HT-29 (cell line): ENCODE data around the gene COTL1. TPM values are rescaled to one million over a fixed set of nuclear protein-coding genes. Genes with fewer than 3 reads are reported as not detected.

Experiments used
- DNase-seq: peaks from one replicate; pipeline ENCODE4 v3.0.0-alpha.2; 2015; ENCODE audit warnings: low spot score
- total RNA-seq: library from RNA; depleted of rRNA; stranded (reverse); fragments of >200 nt; shearing (Covaris generic); gene quantifications from 2 replicates; pipeline ENCODE4 v1.2.3, GENCODE V29; 2014

Gene COTL1
- total RNA-seq, 1 experiment from 2014 or later, result 105 TPM

DNA sequence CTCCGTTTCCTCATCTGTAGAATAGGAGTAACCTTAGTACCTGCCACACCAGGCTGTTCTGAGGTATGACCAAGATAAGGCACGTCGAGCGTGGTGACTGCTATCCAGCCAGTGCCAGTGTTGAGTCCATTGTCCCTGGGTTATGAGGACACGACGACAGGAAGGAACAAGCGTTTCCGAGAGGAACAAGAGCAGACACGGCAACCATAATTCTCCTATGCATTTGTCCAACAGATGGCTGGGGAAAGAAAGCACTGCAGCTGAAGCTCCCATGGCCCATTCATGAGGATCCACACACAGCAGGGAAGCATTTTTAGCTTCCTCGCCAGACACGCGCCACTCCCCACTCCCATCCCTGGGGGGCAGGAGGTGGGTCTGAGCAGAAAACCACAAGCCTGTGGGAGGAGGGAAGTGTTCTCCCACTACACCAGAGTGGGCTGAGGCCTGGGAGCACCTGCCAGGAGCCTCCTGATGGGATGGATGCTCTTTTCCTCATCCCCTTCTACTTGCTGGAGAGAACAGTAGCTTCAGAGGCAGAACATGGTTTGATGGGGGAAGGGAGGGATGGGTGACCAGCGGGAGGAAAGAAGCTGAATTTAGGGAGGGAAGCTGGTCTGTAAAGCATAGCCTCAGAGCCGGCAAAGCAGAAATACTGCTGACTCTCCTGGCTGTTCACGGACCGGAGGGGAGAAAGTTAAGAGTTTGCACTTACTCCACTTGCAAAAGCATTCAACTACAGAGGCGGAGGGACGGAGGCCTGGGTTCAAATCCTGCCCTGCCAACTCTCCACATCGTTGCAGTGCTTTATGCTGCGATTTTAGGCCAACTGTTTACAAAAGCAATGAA is 2.7 kb downstream of the COTL1 start:
- DNase-seq, result no peak

GRCh38 chr16:84614623-84614967 is 3.3 kb downstream of the COTL1 start:
- no peak for DNase-seq

GRCh38 chr16:84614073-84614459 is 3.8 kb downstream of the COTL1 start:
- DNase-seq, result no peak

GRCh38 chr16:84613408-84614072 is 4.3 kb downstream of the COTL1 start:
- DNase-seq, result no peak

- no peak for DNase-seq
Measured at GRCh38 chr16:84612686-84613085, 5.2 kb downstream of the COTL1 start.

- no peak for DNase-seq
Measured at GRCh38 chr16:84611041-84611440, 6.8 kb downstream of the COTL1 start.

DNA sequence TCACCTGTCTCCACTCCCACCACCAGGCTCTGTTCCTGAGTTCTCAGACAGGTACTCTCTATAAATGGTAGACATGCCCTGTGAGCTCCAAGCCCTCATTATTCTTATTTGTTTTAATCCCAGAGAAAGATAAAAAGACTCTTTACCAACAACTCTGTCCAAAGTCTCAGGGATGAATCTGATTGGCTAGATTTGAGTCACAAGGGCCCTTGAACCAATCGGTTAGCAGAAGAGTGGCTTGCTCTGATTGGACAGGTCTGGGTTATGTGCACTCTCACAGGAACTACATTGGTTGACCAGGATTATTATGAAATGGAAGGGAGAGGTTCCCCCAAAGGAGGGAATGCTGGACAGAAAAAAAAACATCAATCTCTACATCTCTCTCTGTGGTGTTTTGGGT is 7.5 kb downstream of the COTL1 start:
- no peak for DNase-seq

GRCh38 chr16:84609563-84610177 is 8.2 kb downstream of the COTL1 start:
- DNase-seq, result no peak

DNA sequence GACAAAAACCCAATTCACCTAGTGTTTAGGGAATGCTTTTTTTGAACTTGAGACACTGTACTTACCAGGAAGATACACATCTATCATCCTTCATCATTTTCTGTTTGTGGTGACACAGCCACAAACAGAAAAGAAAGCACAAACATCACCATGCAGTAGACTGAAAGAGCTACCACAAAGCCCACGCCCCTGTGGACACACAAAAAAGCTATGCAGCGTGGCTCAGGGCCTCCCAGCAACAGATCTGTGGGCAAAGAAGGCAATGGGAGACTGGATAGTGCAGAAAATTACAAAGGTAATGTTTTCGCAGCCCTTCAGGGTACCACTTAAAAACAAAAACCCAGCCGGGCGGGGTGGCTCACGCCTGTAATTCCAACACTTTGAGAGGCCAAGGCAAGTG is 9.6 kb downstream of the COTL1 start:
- DNase-seq, result no peak

DNA sequence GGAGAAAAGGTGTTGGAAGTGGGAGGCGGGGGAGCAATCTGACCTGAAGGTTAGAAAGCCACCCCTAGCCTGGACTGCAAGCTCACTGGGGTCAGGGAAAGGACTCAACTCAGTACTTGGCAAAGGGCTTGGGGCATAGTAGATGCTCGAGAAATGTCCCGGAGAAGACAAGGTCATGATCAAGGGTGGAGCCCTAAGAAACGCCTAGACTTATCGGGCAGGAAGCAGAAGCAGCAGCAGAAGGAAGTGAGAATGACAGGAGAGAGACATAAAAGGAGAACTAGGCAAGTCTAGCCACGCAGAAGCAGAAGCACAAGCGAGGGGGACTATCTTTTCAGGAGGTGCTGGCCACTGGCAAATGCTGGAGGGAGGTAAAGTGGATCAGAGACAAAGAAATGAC is 10.2 kb downstream of the COTL1 start:
- no peak for DNase-seq

- no peak for DNase-seq
Measured at GRCh38 chr16:84607061-84607460, 10.8 kb downstream of the COTL1 start.

GRCh38 chr16:84606081-84606875 is 11.6 kb downstream of the COTL1 start:
- no peak for DNase-seq

- no peak for DNase-seq
Measured at GRCh38 chr16:84605339-84605848, 12.5 kb downstream of the COTL1 start.

DNA sequence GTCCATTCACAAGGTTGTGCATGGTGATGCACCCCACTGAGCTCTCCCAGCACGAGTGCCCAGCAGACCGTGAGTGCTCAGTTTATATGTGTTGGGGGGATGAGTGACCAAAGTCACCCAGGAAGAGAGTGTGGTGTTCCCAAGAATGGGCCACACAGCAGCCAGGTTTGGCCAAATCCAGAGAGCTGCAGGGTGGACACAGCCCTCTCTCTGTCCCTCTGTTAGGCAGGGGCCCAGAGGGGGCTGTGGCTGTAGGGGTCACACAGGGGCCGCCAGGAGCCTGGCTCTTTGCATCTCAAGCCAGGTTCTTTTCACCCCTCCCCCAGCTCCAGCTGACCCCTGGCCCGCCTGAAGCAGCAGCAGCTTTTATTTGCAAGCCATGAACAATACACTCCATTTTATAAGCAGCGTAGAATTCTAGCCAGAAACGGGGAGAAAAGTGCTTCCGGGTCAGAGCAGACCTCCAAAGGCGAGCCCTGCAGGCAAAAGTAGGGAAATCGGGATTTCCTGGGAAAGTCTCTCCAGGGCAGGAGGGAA is 13.3 kb downstream of the COTL1 start:
- DNase-seq, result no peak

DNA sequence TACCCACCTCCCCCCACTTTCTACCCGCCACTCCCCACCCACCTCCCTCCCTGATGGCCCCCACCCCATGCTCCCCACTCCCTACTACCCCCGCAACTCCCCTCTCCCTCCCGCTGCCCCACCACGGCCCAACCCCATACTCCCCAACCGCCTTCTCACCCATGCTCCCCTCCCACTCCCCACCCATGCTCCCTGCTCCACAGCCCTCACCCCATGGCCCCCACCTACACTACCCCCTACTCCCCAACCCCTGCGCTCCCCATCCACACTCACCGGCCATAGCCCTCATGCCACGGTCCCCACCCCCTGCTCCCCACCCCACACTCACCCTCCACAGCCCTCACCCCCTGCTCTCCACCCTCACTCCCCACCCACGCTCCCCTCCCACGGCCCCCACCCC is 13.9 kb downstream of the COTL1 start:
- no peak for DNase-seq

DNA sequence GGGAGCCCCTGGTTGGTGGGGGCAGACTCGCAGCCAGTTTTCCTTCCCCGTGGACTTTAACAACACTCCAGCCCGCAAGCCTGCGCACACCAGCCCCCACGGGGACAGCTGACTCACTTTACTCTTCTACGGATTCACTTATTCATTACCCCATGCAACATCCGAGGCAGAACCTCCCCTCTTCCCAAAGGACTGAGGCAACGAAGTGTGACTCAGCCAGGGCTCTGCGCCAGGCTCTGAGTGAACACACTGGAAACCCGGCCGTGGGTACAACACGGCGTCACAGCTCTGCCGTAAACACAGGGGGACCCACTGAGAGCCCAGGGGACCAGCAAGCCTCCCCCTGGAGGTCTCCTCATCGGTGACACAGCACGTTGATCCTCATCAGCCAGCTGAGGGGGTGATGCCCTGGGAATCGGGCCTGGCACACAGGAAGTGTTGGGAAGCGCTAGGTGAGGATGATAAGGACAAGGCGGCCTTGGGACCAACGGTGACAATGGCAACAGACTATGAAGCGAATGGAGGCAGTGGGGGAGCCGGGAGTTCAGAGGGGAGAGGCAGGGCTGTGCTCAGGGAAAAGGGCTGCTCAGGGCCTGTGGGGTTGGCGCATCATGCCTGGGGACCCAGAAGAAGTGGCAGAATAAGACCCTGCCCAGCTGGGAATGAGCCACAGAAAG is 14.6 kb downstream of the COTL1 start:
- DNase-seq, result no peak

DNA sequence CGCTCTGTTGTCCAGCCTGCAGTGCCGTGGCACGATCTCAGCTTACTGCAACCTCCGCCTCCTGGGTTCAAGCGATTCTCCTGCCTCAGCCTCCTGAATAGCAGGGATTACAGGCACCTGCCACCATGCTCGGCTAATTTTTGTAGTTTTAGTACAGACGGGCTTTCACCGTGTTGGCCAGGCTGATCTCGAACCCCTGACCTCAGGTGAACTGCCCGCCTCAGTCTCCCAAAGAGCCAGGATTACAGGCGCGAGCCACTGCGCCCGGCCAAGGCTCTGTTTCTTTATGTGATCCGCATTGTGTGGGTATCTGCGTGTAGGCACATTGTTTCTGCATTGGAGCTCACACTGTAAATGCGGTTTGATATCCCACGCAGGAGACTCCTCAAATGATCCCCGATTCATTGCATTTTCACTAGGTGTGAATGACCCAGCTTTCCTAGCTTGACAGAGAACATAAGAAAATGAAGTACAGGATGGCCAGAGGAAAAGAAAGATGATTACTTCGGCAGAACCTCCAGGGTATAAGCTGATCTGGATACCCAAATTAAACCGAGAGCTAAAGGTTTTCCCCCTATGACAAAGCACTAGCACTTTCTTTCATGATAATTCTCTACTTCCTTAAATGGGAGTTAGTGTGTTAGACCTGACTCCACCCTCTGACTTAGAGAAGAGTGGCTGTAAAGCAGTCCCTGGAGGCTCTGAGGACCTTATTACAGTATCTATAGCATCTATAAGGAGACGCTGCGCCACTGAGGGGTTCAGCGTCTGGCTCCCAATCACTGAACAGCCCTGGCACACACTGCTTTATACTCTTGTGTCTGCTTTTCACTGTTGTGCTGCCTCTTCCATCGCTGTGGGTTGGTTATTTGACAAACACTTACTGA is 17.3 kb downstream of the COTL1 start:
- DNase-seq, result no peak

DNA sequence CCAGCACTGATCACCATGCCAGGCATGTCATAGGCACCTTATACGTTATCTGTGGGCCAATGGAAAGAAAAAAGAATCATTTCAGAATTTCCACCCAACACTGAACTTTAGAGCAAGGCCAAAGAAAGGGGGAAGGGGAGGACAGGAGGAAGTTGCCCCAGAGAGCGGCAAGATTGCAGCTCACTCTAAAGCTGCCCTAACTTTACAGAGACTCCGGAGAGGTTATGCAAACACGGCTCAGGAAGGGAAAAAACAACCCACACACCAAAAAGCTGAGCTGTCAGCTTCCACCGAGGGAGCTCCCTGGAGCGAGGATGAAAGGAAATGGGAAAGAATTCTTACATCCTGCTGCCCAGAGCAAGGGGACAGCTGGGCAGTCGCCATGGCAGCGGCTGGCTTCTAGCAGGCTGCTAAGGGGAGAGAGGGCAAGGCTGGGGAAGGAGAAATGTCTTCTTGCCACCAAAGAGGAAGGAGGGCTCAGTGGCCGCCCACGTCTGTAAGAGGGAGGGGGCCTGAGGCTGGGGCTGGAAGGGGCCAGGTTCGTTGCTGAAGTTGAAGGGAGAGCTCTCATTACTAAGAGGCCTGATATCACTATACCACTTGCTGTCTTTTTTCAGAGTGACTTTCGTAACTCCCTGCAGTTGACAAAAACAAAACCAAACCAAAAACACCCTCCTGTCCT is 18.2 kb downstream of the COTL1 start:
- no peak for DNase-seq

DNA sequence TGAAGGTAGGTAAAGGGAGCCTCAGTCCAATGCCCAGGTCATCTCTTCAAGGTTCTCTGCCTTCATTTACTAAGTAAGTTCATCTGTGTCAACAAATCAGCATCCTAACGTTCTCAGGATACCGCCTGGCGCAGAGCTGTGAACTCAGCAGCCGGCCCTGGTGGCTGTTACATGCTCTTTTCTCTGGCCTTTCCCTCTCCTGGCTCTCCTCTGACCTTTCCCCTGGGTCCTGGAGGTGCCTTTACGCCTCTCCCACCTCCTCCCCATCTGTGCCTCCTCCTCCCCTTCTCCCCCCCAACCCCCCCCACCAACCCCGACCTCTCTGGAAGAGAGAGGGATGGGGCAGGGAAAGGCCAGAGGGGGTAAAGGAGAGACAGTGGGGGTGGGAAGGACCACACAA is 19.5 kb downstream of the COTL1 start:
- no peak for DNase-seq
